DND-41 (cell line): ENCODE results near the gene IL12B.

ENCODE experiments used
- CTCF ChIP-seq: IDR thresholded peaks from 2 replicates; pipeline ENCODE4 v1.5.1; 2012; ENCODE audit warnings: borderline replicate concordance, low read length, moderate library complexity, mild to moderate bottlenecking; ENCODE audit not compliant: poor library complexity, severe bottlenecking; ENCODE audit errors: extremely low read depth
- EZH2 ChIP-seq: IDR thresholded peaks from 3 replicates; pipeline ENCODE4 v1.6.1; 2012; ENCODE audit warnings: borderline replicate concordance, low read depth, mild to moderate bottlenecking, moderate library complexity, low read length, inconsistent platforms; ENCODE audit not compliant: severe bottlenecking

GRCh38 chr5:159336586-159336985 is 6.3 kb upstream of the IL12B start:
- no peak for TF ChIP-seq CTCF
- no peak for TF ChIP-seq EZH2
